HEK293 (cell line): ENCODE data around the gene SPDL1.

Source experiments
- CTCF ChIA-PET: fragments of 350-600 bp; formaldehyde crosslinking; extraction: SDS; loops from one replicate; lab custom pipeline; 2021; ENCODE audit warnings: antibody characterized with exemption; lab: Yijun Ruan, JAX
- POLR2A ChIA-PET: fragments of 300-600 bp; formaldehyde crosslinking; extraction: SDS; loops from one replicate; lab custom pipeline; 2020; ENCODE audit warnings: antibody characterized with exemption, inconsistent platforms; lab: Yijun Ruan, JAX
- H3K27ac ChIP-seq: fragments of 200-500 bp; sonication (Bioruptor generic); 2 replicates; pipeline ENCODE4 v1.5.1; 2014; ENCODE audit warnings: low read depth, low read length, control low read depth, inconsistent platforms; ENCODE audit errors: extremely low read depth
- H3K36me3 ChIP-seq, 2 experiments: fragments of 200-500 bp in 1 of 2; sonication (Bioruptor generic) in 1 of 2; 1 replicate in 1 of 2; 2 replicates in 1 of 2; pipeline ENCODE4 v1.5.1; 2014 to 2017; ENCODE audit warnings: inconsistent platforms in 2 of 2, low read length in 2 of 2; ENCODE audit not compliant: control insufficient read depth in 2 of 2, insufficient read depth in 1 of 2
- H3K4me1 ChIP-seq: fragments of 200-500 bp; sonication (Bioruptor generic); 2 replicates; pipeline ENCODE4 v1.5.1; 2014; ENCODE audit warnings: mild to moderate bottlenecking, low read length, inconsistent platforms; ENCODE audit not compliant: control insufficient read depth, insufficient read depth
- H3K4me3 ChIP-seq: 2 replicates; pipeline ENCODE4 v1.5.1; 2011; ENCODE audit warnings: low read depth, mild to moderate bottlenecking, control low read depth, low read length, moderate library complexity
- H3K9me3 ChIP-seq: fragments of 200-500 bp; sonication (Bioruptor generic); 2 replicates; pipeline ENCODE4 v1.5.1; 2014; ENCODE audit warnings: low read depth, low read length, inconsistent platforms; ENCODE audit not compliant: control insufficient read depth, insufficient read depth
- KLF8 ChIP-seq: fragments of 450-650 bp; formaldehyde crosslinking; IDR thresholded peaks from 2 replicates; pipeline ENCODE4 v1.5.1; 2016; ENCODE audit warnings: missing biosample characterization, missing genetic modification characterization
- KLF9 ChIP-seq: fragments of 450-650 bp; formaldehyde crosslinking; IDR thresholded peaks from 2 replicates; pipeline ENCODE4 v1.5.1; 2016; ENCODE audit warnings: missing biosample characterization, missing genetic modification characterization, low read depth
- PRDM1 ChIP-seq: fragments of 450-650 bp; formaldehyde crosslinking; IDR thresholded peaks from 2 replicates; pipeline ENCODE4; 2016; ENCODE audit warnings: missing biosample characterization, missing genetic modification characterization
- REPIN1 ChIP-seq: fragments of 450-650 bp; formaldehyde crosslinking; IDR thresholded peaks from 2 replicates; pipeline ENCODE4 v1.5.1; 2017; ENCODE audit warnings: missing biosample characterization, missing genetic modification characterization, low read depth
- SALL2 ChIP-seq: fragments of 450-650 bp; formaldehyde crosslinking; IDR thresholded peaks from 2 replicates; pipeline ENCODE4 v1.5.0; 2017; ENCODE audit warnings: missing biosample characterization, mild to moderate bottlenecking, missing genetic modification characterization, borderline replicate concordance
- SCRT1 ChIP-seq: fragments of 450-650 bp; formaldehyde crosslinking; IDR thresholded peaks from 2 replicates; pipeline ENCODE4 v1.5.1; 2016; ENCODE audit warnings: missing biosample characterization, missing genetic modification characterization, borderline replicate concordance
- ZNF140 ChIP-seq: fragments of 450-650 bp; formaldehyde crosslinking; IDR thresholded peaks from 2 replicates; pipeline ENCODE4 v1.5.1; 2016; ENCODE audit warnings: missing biosample characterization, missing genetic modification characterization
- ZNF2 ChIP-seq: fragments of 450-650 bp; formaldehyde crosslinking; IDR thresholded peaks from 2 replicates; pipeline ENCODE4 v1.5.1; 2016; ENCODE audit warnings: missing biosample characterization, missing genetic modification characterization
- ZNF266 ChIP-seq: fragments of 450-650 bp; formaldehyde crosslinking; IDR thresholded peaks from 2 replicates; pipeline ENCODE4 v1.5.1; 2016; ENCODE audit warnings: missing biosample characterization, missing genetic modification characterization, low read depth
- ZNF37A ChIP-seq: fragments of 450-650 bp; IDR thresholded peaks from 2 replicates; pipeline ENCODE4 v1.5.1; 2018; ENCODE audit warnings: missing biosample characterization, missing genetic modification characterization
- ZNF423 ChIP-seq: fragments of 450-650 bp; formaldehyde crosslinking; IDR thresholded peaks from 2 replicates; pipeline ENCODE4 v1.5.1; 2016; ENCODE audit warnings: missing biosample characterization, missing genetic modification characterization
- ZNF48 ChIP-seq: fragments of 450-650 bp; formaldehyde crosslinking; IDR thresholded peaks from 2 replicates; pipeline ENCODE4 v1.5.1; 2016; ENCODE audit warnings: missing biosample characterization, missing genetic modification characterization
- TF ChIP-seq, protein P1 (sequence below): fragments of 450-650 bp; formaldehyde crosslinking; IDR thresholded peaks from 2 replicates; pipeline ENCODE4 v1.5.1; 2016; ENCODE audit warnings: missing biosample characterization, missing genetic modification characterization, borderline replicate concordance
- TF ChIP-seq, protein P2 (sequence below): fragments of 450-650 bp; formaldehyde crosslinking; IDR thresholded peaks from 2 replicates; pipeline ENCODE4 v1.5.1; 2016; ENCODE audit warnings: missing biosample characterization, missing genetic modification characterization
- TF ChIP-seq, protein P3 (sequence below): fragments of 450-650 bp; formaldehyde crosslinking; IDR thresholded peaks from 2 replicates; pipeline ENCODE4 v1.5.1; 2017; ENCODE audit warnings: missing biosample characterization, missing genetic modification characterization
- TF ChIP-seq, protein P4 (sequence below): fragments of 450-650 bp; IDR thresholded peaks from 2 replicates; pipeline ENCODE4 v1.5.1; 2018; ENCODE audit warnings: missing biosample characterization, missing genetic modification characterization
- TF ChIP-seq, protein P5 (sequence below): fragments of 450-650 bp; formaldehyde crosslinking; IDR thresholded peaks from 2 replicates; pipeline ENCODE4 v1.5.1; 2017; ENCODE audit warnings: missing biosample characterization, mild to moderate bottlenecking, missing genetic modification characterization, moderate library complexity
- TF ChIP-seq, protein P6 (sequence below): fragments of 450-650 bp; formaldehyde crosslinking; IDR thresholded peaks from 2 replicates; pipeline ENCODE4 v1.5.1; 2017; ENCODE audit warnings: missing biosample characterization, missing genetic modification characterization

SPDL1 gene

DNA sequence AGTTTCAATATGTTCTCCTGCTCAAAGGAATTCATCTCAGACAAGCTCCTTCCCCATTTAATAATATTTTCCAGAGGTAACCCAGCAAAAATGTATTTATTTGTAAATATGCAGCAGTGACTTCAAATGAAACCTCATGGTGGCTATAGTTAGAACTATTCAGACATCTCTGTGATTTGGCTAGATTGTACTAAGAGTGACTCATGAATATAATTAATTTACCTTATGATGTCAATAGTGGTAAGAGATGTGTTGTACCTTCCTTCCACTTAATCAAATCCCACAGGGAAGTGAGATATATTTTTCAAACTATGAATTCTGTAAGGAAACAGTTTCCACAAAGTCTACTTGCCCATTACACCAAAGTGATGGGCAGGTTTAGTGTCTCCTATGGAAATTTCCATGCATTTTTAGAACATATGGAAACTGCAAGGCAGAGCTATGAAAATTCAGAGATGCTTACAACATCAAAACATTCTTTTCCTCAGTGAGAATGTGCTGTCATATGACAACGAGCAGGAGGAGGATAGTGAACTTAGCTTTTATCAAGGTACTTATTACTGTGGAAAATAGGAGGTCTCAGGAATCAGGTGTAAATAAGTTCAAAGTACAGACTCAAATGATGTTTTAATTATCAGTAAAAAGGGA lies 34.0 kb upstream of the SPDL1 start (continued):
- TF ChIP-seq, protein P1, sequence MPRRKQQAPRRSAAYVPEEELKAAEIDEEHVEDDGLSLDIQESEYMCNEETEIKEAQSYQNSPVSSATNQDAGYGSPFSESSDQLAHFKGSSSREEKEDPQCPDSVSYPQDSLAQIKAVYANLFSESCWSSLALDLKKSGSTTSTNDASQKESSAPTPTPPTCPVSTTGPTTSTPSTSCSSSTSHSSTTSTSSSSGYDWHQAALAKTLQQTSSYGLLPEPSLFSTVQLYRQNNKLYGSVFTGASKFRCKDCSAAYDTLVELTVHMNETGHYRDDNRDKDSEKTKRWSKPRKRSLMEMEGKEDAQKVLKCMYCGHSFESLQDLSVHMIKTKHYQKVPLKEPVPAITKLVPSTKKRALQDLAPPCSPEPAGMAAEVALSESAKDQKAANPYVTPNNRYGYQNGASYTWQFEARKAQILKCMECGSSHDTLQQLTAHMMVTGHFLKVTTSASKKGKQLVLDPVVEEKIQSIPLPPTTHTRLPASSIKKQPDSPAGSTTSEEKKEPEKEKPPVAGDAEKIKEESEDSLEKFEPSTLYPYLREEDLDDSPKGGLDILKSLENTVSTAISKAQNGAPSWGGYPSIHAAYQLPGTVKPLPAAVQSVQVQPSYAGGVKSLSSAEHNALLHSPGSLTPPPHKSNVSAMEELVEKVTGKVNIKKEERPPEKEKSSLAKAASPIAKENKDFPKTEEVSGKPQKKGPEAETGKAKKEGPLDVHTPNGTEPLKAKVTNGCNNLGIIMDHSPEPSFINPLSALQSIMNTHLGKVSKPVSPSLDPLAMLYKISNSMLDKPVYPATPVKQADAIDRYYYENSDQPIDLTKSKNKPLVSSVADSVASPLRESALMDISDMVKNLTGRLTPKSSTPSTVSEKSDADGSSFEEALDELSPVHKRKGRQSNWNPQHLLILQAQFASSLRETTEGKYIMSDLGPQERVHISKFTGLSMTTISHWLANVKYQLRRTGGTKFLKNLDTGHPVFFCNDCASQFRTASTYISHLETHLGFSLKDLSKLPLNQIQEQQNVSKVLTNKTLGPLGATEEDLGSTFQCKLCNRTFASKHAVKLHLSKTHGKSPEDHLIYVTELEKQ (tag by site-specific recombination) = no peak
- no peak for TF ChIP-seq SCRT1 (tag by site-specific recombination)
- TF ChIP-seq ZNF423 (tag by site-specific recombination) = no peak
- TF ChIP-seq ZNF140 = no peak

DNA sequence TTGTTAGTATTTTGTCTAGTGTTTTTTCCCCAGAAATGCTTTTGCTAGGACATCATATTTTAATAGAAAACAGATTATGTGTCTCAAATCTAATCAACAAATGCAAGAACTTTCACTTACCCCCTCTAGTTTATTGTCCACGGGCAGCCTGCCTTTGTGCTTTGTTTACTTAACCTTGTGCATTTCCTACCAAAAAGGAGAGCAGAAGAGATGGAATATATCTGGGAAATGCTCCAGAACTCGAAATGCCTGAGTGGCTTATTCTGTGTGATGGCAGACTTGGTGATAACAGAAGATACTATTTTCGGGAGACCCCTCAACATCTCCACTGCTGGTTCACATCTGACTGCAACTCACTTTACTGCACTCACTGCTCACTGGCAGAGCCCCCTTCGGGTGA lies 33.3 kb upstream of the SPDL1 start:
- TF ChIP-seq, protein P2, sequence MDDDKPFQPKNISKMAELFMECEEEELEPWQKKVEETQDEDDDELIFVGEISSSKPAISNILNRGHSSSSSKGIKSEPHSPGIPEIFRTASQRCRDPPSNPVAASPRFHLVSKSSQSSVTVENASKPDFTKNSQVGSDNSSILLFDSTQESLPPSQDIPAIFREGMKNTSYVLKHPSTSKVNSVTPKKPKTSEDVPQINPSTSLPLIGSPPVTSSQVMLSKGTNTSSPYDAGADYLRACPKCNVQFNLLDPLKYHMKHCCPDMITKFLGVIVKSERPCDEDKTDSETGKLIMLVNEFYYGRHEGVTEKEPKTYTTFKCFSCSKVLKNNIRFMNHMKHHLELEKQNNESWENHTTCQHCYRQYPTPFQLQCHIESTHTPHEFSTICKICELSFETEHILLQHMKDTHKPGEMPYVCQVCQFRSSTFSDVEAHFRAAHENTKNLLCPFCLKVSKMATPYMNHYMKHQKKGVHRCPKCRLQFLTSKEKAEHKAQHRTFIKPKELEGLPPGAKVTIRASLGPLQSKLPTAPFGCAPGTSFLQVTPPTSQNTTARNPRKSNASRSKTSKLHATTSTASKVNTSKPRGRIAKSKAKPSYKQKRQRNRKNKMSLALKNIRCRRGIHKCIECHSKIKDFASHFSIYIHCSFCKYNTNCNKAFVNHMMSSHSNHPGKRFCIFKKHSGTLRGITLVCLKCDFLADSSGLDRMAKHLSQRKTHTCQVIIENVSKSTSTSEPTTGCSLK (tag by site-specific recombination) = no peak
- TF ChIP-seq ZNF266 (tag by site-specific recombination) = no peak
- TF ChIP-seq KLF8 (tag by site-specific recombination) = no peak
- TF ChIP-seq, protein P3, sequence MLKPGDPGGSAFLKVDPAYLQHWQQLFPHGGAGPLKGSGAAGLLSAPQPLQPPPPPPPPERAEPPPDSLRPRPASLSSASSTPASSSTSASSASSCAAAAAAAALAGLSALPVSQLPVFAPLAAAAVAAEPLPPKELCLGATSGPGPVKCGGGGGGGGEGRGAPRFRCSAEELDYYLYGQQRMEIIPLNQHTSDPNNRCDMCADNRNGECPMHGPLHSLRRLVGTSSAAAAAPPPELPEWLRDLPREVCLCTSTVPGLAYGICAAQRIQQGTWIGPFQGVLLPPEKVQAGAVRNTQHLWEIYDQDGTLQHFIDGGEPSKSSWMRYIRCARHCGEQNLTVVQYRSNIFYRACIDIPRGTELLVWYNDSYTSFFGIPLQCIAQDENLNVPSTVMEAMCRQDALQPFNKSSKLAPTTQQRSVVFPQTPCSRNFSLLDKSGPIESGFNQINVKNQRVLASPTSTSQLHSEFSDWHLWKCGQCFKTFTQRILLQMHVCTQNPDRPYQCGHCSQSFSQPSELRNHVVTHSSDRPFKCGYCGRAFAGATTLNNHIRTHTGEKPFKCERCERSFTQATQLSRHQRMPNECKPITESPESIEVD = no peak
- no peak for TF ChIP-seq PRDM1 (tag by site-specific recombination)
- TF ChIP-seq ZNF48 (tag by site-specific recombination) = no peak
- TF ChIP-seq ZNF2 = no peak
- TF ChIP-seq KLF9 (tag by site-specific recombination) = no peak
- no peak for TF ChIP-seq ZNF37A
- TF ChIP-seq, protein P4, sequence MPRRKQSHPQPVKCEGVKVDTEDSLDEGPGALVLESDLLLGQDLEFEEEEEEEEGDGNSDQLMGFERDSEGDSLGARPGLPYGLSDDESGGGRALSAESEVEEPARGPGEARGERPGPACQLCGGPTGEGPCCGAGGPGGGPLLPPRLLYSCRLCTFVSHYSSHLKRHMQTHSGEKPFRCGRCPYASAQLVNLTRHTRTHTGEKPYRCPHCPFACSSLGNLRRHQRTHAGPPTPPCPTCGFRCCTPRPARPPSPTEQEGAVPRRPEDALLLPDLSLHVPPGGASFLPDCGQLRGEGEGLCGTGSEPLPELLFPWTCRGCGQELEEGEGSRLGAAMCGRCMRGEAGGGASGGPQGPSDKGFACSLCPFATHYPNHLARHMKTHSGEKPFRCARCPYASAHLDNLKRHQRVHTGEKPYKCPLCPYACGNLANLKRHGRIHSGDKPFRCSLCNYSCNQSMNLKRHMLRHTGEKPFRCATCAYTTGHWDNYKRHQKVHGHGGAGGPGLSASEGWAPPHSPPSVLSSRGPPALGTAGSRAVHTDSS (tag by site-specific recombination) = no peak
- TF ChIP-seq, protein P5, sequence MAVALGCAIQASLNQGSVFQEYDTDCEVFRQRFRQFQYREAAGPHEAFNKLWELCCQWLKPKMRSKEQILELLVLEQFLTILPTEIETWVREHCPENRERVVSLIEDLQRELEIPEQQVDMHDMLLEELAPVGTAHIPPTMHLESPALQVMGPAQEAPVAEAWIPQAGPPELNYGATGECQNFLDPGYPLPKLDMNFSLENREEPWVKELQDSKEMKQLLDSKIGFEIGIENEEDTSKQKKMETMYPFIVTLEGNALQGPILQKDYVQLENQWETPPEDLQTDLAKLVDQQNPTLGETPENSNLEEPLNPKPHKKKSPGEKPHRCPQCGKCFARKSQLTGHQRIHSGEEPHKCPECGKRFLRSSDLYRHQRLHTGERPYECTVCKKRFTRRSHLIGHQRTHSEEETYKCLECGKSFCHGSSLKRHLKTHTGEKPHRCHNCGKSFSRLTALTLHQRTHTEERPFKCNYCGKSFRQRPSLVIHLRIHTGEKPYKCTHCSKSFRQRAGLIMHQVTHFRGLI (tag by site-specific recombination) = no peak
- TF ChIP-seq REPIN1 (tag by site-specific recombination) = no peak
- TF ChIP-seq SALL2 (tag by site-specific recombination) = no peak
- TF ChIP-seq, protein P6, sequence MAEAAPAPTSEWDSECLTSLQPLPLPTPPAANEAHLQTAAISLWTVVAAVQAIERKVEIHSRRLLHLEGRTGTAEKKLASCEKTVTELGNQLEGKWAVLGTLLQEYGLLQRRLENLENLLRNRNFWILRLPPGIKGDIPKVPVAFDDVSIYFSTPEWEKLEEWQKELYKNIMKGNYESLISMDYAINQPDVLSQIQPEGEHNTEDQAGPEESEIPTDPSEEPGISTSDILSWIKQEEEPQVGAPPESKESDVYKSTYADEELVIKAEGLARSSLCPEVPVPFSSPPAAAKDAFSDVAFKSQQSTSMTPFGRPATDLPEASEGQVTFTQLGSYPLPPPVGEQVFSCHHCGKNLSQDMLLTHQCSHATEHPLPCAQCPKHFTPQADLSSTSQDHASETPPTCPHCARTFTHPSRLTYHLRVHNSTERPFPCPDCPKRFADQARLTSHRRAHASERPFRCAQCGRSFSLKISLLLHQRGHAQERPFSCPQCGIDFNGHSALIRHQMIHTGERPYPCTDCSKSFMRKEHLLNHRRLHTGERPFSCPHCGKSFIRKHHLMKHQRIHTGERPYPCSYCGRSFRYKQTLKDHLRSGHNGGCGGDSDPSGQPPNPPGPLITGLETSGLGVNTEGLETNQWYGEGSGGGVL = no peak
- H3K4me3 ChIP-seq = no peak overlapping the region
- ChIA-PET CTCF (interaction anchor here (0.9 to 3.7 kb wide), 3 partner anchors 248 to 875 kb away, joined by 4 to 38 read pairs (median 14); partner anchors contain the start of gene SLIT3), POLR2A (no interaction called here)
- no peaks in the 10 kb centered on the region for H3K4me1 ChIP-seq
- no peaks in the 10 kb centered on the region for H3K9me3 ChIP-seq
- no peak overlapping the region for H3K27ac ChIP-seq
- no peaks in the 10 kb centered on the region for H3K36me3 ChIP-seq
